ENCODE results near the gene NTN5. TPM values are rescaled to one million over a fixed set of nuclear protein-coding genes. Genes with fewer than 3 reads are reported as not detected.
A peak's percentile ranks its signal among the peaks of the same experiment; 100 is the strongest.

Gene NTN5
- total and polyA plus RNA-seq, 9 of the 15 experiments (the other 6 are each of a cell fraction or from before 2014, with no cell fraction given) = not detected

- TF ChIP-seq, protein P1, sequence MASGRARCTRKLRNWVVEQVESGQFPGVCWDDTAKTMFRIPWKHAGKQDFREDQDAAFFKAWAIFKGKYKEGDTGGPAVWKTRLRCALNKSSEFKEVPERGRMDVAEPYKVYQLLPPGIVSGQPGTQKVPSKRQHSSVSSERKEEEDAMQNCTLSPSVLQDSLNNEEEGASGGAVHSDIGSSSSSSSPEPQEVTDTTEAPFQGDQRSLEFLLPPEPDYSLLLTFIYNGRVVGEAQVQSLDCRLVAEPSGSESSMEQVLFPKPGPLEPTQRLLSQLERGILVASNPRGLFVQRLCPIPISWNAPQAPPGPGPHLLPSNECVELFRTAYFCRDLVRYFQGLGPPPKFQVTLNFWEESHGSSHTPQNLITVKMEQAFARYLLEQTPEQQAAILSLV (tag; IDR thresholded peaks at IDR 0.05) = no peak
- TF ChIP-seq, protein P2, sequence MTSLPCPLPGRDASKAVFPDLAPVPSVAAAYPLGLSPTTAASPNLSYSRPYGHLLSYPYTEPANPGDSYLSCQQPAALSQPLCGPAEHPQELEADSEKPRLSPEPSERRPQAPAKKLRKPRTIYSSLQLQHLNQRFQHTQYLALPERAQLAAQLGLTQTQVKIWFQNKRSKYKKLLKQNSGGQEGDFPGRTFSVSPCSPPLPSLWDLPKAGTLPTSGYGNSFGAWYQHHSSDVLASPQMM (CRISPR knock-in tag; IDR thresholded peaks at IDR 0.05) = no peak
- TF ChIP-seq ZNF668 (CRISPR knock-in tag; IDR thresholded peaks at IDR 0.05) (no peak), KHSRP (IDR thresholded peaks at IDR 0.05) (no peak), NR2C2 (CRISPR knock-in tag; IDR thresholded peaks at IDR 0.05) (no peak), NR2C2 (tag; IDR thresholded peaks at IDR 0.05) (no peak), NFXL1 (CRISPR knock-in tag; IDR thresholded peaks at IDR 0.05) (no peak), RAD51 (IDR thresholded peaks at IDR 0.05; ENCODE audit: borderline replicate concordance, low read depth) (peak; percentile 8; the same call in 1 of the 2 replicates)
- TF ChIP-seq, protein P3, sequence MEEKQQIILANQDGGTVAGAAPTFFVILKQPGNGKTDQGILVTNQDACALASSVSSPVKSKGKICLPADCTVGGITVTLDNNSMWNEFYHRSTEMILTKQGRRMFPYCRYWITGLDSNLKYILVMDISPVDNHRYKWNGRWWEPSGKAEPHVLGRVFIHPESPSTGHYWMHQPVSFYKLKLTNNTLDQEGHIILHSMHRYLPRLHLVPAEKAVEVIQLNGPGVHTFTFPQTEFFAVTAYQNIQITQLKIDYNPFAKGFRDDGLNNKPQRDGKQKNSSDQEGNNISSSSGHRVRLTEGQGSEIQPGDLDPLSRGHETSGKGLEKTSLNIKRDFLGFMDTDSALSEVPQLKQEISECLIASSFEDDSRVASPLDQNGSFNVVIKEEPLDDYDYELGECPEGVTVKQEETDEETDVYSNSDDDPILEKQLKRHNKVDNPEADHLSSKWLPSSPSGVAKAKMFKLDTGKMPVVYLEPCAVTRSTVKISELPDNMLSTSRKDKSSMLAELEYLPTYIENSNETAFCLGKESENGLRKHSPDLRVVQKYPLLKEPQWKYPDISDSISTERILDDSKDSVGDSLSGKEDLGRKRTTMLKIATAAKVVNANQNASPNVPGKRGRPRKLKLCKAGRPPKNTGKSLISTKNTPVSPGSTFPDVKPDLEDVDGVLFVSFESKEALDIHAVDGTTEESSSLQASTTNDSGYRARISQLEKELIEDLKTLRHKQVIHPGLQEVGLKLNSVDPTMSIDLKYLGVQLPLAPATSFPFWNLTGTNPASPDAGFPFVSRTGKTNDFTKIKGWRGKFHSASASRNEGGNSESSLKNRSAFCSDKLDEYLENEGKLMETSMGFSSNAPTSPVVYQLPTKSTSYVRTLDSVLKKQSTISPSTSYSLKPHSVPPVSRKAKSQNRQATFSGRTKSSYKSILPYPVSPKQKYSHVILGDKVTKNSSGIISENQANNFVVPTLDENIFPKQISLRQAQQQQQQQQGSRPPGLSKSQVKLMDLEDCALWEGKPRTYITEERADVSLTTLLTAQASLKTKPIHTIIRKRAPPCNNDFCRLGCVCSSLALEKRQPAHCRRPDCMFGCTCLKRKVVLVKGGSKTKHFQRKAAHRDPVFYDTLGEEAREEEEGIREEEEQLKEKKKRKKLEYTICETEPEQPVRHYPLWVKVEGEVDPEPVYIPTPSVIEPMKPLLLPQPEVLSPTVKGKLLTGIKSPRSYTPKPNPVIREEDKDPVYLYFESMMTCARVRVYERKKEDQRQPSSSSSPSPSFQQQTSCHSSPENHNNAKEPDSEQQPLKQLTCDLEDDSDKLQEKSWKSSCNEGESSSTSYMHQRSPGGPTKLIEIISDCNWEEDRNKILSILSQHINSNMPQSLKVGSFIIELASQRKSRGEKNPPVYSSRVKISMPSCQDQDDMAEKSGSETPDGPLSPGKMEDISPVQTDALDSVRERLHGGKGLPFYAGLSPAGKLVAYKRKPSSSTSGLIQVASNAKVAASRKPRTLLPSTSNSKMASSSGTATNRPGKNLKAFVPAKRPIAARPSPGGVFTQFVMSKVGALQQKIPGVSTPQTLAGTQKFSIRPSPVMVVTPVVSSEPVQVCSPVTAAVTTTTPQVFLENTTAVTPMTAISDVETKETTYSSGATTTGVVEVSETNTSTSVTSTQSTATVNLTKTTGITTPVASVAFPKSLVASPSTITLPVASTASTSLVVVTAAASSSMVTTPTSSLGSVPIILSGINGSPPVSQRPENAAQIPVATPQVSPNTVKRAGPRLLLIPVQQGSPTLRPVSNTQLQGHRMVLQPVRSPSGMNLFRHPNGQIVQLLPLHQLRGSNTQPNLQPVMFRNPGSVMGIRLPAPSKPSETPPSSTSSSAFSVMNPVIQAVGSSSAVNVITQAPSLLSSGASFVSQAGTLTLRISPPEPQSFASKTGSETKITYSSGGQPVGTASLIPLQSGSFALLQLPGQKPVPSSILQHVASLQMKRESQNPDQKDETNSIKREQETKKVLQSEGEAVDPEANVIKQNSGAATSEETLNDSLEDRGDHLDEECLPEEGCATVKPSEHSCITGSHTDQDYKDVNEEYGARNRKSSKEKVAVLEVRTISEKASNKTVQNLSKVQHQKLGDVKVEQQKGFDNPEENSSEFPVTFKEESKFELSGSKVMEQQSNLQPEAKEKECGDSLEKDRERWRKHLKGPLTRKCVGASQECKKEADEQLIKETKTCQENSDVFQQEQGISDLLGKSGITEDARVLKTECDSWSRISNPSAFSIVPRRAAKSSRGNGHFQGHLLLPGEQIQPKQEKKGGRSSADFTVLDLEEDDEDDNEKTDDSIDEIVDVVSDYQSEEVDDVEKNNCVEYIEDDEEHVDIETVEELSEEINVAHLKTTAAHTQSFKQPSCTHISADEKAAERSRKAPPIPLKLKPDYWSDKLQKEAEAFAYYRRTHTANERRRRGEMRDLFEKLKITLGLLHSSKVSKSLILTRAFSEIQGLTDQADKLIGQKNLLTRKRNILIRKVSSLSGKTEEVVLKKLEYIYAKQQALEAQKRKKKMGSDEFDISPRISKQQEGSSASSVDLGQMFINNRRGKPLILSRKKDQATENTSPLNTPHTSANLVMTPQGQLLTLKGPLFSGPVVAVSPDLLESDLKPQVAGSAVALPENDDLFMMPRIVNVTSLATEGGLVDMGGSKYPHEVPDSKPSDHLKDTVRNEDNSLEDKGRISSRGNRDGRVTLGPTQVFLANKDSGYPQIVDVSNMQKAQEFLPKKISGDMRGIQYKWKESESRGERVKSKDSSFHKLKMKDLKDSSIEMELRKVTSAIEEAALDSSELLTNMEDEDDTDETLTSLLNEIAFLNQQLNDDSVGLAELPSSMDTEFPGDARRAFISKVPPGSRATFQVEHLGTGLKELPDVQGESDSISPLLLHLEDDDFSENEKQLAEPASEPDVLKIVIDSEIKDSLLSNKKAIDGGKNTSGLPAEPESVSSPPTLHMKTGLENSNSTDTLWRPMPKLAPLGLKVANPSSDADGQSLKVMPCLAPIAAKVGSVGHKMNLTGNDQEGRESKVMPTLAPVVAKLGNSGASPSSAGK (IDR thresholded peaks at IDR 0.05) = peak; percentile 64; the same call in 1 of the 2 replicates
- TF ChIP-seq, protein P4, sequence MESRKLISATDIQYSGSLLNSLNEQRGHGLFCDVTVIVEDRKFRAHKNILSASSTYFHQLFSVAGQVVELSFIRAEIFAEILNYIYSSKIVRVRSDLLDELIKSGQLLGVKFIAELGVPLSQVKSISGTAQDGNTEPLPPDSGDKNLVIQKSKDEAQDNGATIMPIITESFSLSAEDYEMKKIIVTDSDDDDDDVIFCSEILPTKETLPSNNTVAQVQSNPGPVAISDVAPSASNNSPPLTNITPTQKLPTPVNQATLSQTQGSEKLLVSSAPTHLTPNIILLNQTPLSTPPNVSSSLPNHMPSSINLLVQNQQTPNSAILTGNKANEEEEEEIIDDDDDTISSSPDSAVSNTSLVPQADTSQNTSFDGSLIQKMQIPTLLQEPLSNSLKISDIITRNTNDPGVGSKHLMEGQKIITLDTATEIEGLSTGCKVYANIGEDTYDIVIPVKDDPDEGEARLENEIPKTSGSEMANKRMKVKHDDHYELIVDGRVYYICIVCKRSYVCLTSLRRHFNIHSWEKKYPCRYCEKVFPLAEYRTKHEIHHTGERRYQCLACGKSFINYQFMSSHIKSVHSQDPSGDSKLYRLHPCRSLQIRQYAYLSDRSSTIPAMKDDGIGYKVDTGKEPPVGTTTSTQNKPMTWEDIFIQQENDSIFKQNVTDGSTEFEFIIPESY (CRISPR knock-in tag; IDR thresholded peaks at IDR 0.05) = 0 out of 2 replicates have a peak, but pooled peaks have one; percentile 26
- TF ChIP-seq, protein P5, sequence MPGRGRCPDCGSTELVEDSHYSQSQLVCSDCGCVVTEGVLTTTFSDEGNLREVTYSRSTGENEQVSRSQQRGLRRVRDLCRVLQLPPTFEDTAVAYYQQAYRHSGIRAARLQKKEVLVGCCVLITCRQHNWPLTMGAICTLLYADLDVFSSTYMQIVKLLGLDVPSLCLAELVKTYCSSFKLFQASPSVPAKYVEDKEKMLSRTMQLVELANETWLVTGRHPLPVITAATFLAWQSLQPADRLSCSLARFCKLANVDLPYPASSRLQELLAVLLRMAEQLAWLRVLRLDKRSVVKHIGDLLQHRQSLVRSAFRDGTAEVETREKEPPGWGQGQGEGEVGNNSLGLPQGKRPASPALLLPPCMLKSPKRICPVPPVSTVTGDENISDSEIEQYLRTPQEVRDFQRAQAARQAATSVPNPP (IDR thresholded peaks at IDR 0.05; ENCODE audit: borderline replicate concordance, insufficient read depth, insufficient read length) = no peak
Measured at GRCh38 chr19:48646001-48646721, 26.7 kb downstream of the NTN5 start, which contains the start of gene CA11 (continued).
